ENCODE measurements around the gene COP1. TPM values are rescaled to one million over a fixed set of nuclear protein-coding genes. Genes with fewer than 3 reads are reported as not detected.
"Not testable (repeated sequence)": the region's sequence is repeated elsewhere in the genome, so short reads cannot be mapped to it uniquely, and the experiment has no call there.

Gene COP1
- total RNA-seq, 1 donor: 64.8 TPM

DNA sequence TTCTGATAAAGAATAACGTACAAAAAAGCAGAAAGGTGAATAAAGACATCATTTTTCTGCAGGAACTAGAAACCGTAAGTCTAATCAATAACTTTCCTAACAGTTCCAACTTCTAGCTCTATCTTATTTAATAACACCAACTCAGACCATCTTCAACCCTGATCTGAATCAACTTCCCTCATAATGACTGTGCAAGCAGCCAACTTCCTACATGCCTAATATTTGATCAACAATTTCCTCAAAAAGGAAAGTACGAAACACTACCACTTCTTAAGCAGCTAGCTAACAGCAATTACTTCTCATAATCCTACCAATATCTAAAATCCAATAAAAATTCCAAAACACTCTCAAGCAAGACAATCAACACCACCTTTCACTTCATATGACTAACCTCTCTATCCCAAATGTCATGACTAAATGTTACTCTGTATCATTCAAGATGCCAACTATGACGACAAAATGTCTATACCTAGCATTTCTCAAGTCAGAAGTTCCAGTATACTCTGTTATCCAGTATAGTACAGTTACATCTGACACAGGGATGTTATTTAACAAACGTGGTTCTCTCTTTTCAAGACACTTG, 1.7 kb downstream of the COP1 start:
- Histone ChIP-seq H3K79me2 (ENCODE audit: insufficient read depth, low read length) (peaks cover 68% of the 10 kb centered on the region), H3K9me3 (ENCODE audit: low read depth, low read length) (no peaks in the 10 kb centered on the region), H4K20me1 (ENCODE audit: insufficient read depth, low read length) (peaks cover 48% of the 10 kb centered on the region), H3K4me2 (ENCODE audit: insufficient read depth, low read length) (peak overlapping the region; percentile 97), H3K27me3 (ENCODE audit: insufficient read depth, low read length) (no peaks in the 10 kb centered on the region), H3K4me1 (ENCODE audit: insufficient read depth, low read length) (peaks cover 22% of the 10 kb centered on the region), H3K36me3 (ENCODE audit: insufficient read depth, low read length) (no peaks in the 10 kb centered on the region), H3K4me3 (ENCODE audit: insufficient read depth, low read length) (peak overlapping the region; percentile 93), H2AFZ (ENCODE audit: low read length) (peak overlapping the region; percentile 98), H3K27ac (ENCODE audit: low read depth, low read length) (peak overlapping the region; percentile 83)
- TF ChIP-seq, protein P1, sequence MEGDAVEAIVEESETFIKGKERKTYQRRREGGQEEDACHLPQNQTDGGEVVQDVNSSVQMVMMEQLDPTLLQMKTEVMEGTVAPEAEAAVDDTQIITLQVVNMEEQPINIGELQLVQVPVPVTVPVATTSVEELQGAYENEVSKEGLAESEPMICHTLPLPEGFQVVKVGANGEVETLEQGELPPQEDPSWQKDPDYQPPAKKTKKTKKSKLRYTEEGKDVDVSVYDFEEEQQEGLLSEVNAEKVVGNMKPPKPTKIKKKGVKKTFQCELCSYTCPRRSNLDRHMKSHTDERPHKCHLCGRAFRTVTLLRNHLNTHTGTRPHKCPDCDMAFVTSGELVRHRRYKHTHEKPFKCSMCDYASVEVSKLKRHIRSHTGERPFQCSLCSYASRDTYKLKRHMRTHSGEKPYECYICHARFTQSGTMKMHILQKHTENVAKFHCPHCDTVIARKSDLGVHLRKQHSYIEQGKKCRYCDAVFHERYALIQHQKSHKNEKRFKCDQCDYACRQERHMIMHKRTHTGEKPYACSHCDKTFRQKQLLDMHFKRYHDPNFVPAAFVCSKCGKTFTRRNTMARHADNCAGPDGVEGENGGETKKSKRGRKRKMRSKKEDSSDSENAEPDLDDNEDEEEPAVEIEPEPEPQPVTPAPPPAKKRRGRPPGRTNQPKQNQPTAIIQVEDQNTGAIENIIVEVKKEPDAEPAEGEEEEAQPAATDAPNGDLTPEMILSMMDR (IDR thresholded peaks at IDR 0.05; ENCODE audit: extremely low read depth, low read depth, low read length): no peak
- peak; percentile 72 for DNase-seq (ENCODE audit: insufficient read length, low spot score, missing footprints)

DNA sequence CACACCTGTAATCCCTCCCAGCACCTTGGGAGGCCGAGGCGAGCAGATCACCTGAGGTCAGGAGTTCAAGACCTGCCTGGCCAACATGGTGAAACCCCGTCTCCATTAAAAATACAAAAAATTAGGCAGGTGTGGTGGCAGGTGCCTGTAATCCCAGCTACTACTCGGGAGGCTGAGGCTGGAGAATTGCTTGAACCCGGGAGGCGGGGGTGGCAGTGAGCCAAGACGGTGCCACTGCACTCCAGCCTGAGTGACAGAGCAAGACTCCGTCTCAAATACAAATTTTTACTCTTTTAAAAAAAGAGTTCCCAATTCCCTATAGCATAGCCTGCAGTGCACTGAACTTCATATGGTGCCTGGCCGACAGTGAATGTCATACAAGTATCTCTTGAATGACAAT, 2.4 kb downstream of the COP1 start:
- H3K79me2 ChIP-seq (ENCODE audit: insufficient read depth, low read length): peaks cover 76% of the 10 kb centered on the region
- H3K4me3 ChIP-seq (ENCODE audit: insufficient read depth, low read length): peak overlapping the region; percentile 29
- H3K27me3 ChIP-seq (ENCODE audit: insufficient read depth, low read length); H2AFZ ChIP-seq (ENCODE audit: low read length); H3K36me3 ChIP-seq (ENCODE audit: insufficient read depth, low read length); H3K27ac ChIP-seq (ENCODE audit: low read depth, low read length); DNase-seq (ENCODE audit: insufficient read length, low spot score, missing footprints); H3K9me3 ChIP-seq (ENCODE audit: low read depth, low read length): not testable (repeated sequence)
- peak overlapping the region; percentile 97 for H3K4me2 ChIP-seq (ENCODE audit: insufficient read depth, low read length)
- peaks cover 54% of the 10 kb centered on the region for H4K20me1 ChIP-seq (ENCODE audit: insufficient read depth, low read length)
- H3K4me1 ChIP-seq (ENCODE audit: insufficient read depth, low read length): peaks cover 22% of the 10 kb centered on the region

DNA sequence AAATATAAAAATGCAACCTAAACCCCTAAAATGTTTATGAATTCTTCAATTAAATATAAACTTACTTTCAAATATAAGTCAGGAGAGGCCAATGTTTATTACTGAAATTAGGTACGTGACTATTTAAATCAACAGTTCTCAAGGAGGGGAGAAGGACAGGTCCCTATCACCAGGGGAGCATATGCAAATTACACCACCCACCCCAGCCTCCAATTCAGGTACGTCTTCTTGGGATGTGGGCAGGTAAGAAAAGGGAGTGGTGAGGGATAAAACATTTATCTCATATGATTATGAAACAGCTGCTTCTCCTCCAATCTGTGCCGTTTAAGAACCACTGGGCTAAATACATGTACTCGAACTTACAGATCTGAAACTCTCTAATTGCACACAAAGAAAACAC, 3.4 kb downstream of the COP1 start:
- H3K27me3 ChIP-seq (ENCODE audit: insufficient read depth, low read length): no peaks in the 10 kb centered on the region
- H3K27ac ChIP-seq (ENCODE audit: low read depth, low read length): no peak overlapping the region
- no peak overlapping the region for H2AFZ ChIP-seq (ENCODE audit: low read length)
- DNase-seq (ENCODE audit: insufficient read length, low spot score, missing footprints): no peak
- H3K4me2 ChIP-seq (ENCODE audit: insufficient read depth, low read length): no peak overlapping the region
- no peaks in the 10 kb centered on the region for H3K36me3 ChIP-seq (ENCODE audit: insufficient read depth, low read length)
- TF ChIP-seq, protein P1 (IDR thresholded peaks at IDR 0.05; ENCODE audit: extremely low read depth, low read depth, low read length): no peak
- no peaks in the 10 kb centered on the region for H3K9me3 ChIP-seq (ENCODE audit: low read depth, low read length)
- H3K4me1 ChIP-seq (ENCODE audit: insufficient read depth, low read length): peaks cover 22% of the 10 kb centered on the region
- H3K4me3 ChIP-seq (ENCODE audit: insufficient read depth, low read length): no peak overlapping the region
- peaks cover 85% of the 10 kb centered on the region for H3K79me2 ChIP-seq (ENCODE audit: insufficient read depth, low read length)
- peaks cover 57% of the 10 kb centered on the region for H4K20me1 ChIP-seq (ENCODE audit: insufficient read depth, low read length)

DNA sequence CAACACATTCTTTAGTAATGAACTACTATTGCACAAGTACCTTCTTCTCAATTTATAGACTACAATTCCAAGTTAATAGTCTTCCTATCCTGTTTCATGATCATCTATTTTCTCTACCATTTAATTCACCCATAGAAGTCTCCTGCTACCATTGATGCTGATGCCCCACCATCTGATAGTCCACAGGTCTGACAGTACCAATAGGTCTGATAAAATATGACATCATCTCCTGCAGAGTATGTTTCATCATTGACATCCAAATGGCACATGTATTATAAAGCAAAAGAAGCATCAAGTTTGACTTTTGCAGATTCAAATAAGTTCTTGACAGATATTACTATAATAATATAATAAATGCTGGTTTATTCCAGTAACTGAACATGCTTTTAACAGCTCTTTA, 5.5 kb downstream of the COP1 start:
- TF ChIP-seq, protein P1 (IDR thresholded peaks at IDR 0.05; ENCODE audit: extremely low read depth, low read depth, low read length): no peak
- Histone ChIP-seq H3K79me2 (ENCODE audit: insufficient read depth, low read length) (peaks cover 99% of the 10 kb centered on the region), H3K27me3 (ENCODE audit: insufficient read depth, low read length) (no peaks in the 10 kb centered on the region), H3K4me3 (ENCODE audit: insufficient read depth, low read length) (no peak overlapping the region), H2AFZ (ENCODE audit: low read length) (no peak overlapping the region), H4K20me1 (ENCODE audit: insufficient read depth, low read length) (peaks cover 62% of the 10 kb centered on the region), H3K4me2 (ENCODE audit: insufficient read depth, low read length) (no peak overlapping the region), H3K4me1 (ENCODE audit: insufficient read depth, low read length) (peaks cover 17% of the 10 kb centered on the region), H3K27ac (ENCODE audit: low read depth, low read length) (no peak overlapping the region), H3K9me3 (ENCODE audit: low read depth, low read length) (no peaks in the 10 kb centered on the region), H3K36me3 (ENCODE audit: insufficient read depth, low read length) (no peaks in the 10 kb centered on the region)
- no peak for DNase-seq (ENCODE audit: insufficient read length, low spot score, missing footprints)

All from osteoblast (primary cell).